ENCODE data around the gene VOPP1. TPM values are rescaled to one million over a fixed set of nuclear protein-coding genes. Genes with fewer than 3 reads are reported as not detected.
A peak's percentile ranks its signal among the peaks of the same experiment; 100 is the strongest.
"Not testable (repeated sequence)": the region's sequence is repeated elsewhere in the genome, so short reads cannot be mapped to it uniquely, and the experiment has no call there.

Gene VOPP1
- total and polyA plus RNA-seq, 4 experiments from 2014 or later = 43.0 to 98.7 (median 90.7) TPM

DNA sequence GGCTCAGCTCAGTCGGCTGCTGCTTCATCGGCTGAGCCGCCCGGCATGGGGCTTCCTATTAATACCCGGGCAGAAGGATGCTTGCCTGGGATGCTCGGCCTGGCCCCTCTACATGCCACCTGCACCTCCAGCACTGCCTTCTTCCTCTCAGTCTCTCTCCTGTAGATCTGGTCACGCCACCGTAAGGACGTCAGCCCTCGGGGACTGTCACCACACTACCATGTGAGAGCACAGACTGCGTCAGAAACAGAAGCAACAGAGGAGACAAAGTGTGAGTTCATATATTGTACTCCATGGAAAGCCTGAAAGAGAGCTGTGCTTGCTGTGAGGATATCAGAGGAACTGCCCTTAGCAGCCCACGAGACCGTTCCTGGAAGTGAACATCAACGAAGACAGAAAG lies 99.9 kb downstream of the VOPP1 start:
- peaks cover 62 to 85% (median 78%) of the 10 kb centered on the region in 4 donors for H3K4me1 Mint-ChIP-seq
- H3K4me3 Mint-ChIP-seq; POLR2A ChIA-PET (ENCODE audit: partially characterized antibody); H3K27me3 Mint-ChIP-seq; H3K4me3 ChIP-seq (ENCODE audit: low read length in 2 of 2); DNase-seq; H3K36me3 ChIP-seq (ENCODE audit: insufficient read depth, low read length); H3K9me3 Mint-ChIP-seq; H3K9me3 ChIP-seq (ENCODE audit: control insufficient read depth in 1 of 2, low read length in 2 of 2); CTCF ChIA-PET (ENCODE audit: partially characterized antibody); H3K27me3 ChIP-seq (ENCODE audit: insufficient read depth, low read length); H3K27ac ChIP-seq (ENCODE audit: low read depth, low read length); intact Hi-C loops (cut with micrococcal nuclease): not testable (repeated sequence)
- peak overlapping the region in 1 of 7 donors; percentile 82 for H3K27ac Mint-ChIP-seq
- peaks cover 25% of the 10 kb centered on the region in 2 donors for H3K36me3 Mint-ChIP-seq
- peaks cover 92% of the 10 kb centered on the region for H3K4me1 ChIP-seq (ENCODE audit: insufficient read depth, low read length)

DNA sequence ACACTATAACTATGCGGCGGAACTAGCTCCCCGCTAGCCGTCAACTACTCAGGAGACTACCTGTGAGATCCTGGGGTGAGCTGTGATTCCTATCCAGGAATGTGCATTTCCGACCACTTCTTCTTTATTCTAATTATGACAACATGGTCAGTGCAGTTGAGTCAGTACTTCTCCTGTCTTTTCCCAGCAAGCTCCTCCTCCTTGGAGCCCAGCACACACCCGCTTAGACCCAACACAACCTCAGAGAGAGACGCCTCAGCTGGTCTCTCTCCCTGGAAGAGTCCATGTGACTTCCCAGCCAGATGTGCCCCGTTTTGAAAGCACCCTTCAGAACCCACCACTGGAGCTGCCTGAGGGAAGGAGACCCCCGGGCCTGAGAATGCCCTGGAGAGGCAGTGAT lies 100.7 kb downstream of the VOPP1 start:
- H3K9me3 ChIP-seq (ENCODE audit: control insufficient read depth in 1 of 2, low read length in 2 of 2); H3K27ac ChIP-seq (ENCODE audit: low read depth, low read length); H3K4me3 ChIP-seq (ENCODE audit: low read length in 2 of 2); DNase-seq; intact Hi-C loops (cut with micrococcal nuclease); CTCF ChIA-PET (ENCODE audit: partially characterized antibody); H3K9me3 Mint-ChIP-seq; H3K27me3 ChIP-seq (ENCODE audit: insufficient read depth, low read length); H3K36me3 ChIP-seq (ENCODE audit: insufficient read depth, low read length); POLR2A ChIA-PET (ENCODE audit: partially characterized antibody); H3K27me3 Mint-ChIP-seq: not testable (repeated sequence)
- H3K4me3 Mint-ChIP-seq = peak overlapping the region in 1 of 8 donors; percentile 32
- H3K4me1 ChIP-seq (ENCODE audit: insufficient read depth, low read length) = peaks cover 92% of the 10 kb centered on the region
- H3K36me3 Mint-ChIP-seq = peaks cover 26 to 27% of the 10 kb centered on the region in 2 donors
- peak overlapping the region in 4 of 7 donors; percentile 3 to 86 (median 62) for H3K27ac Mint-ChIP-seq
- H3K4me1 Mint-ChIP-seq = peaks cover 56 to 85% (median 77%) of the 10 kb centered on the region in 4 donors

DNA sequence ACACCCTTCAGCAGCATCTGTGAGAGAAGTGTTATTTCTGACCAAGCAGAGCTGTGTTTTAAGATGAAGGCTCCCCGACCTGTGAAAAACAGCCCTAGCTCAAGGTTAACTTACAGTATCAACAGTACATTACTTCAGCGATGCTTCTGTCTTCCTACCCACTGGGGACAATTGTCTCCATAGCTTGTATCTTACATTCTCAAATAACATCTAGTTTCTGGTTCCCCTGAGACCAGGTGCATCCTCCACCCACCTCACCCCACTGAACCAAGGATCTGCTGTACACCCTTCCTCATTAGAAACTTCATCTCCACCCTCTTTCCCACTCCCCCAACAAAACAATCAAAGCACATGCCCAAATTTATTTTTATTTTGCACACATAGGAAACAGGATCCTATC lies 102.0 kb downstream of the VOPP1 start:
- intact Hi-C loops (cut with micrococcal nuclease) = no loop called here
- Histone ChIP-seq H3K27me3 (ENCODE audit: insufficient read depth, low read length) (no peaks in the 10 kb centered on the region), H3K4me1 (ENCODE audit: insufficient read depth, low read length) (peaks cover 91% of the 10 kb centered on the region), H3K36me3 (ENCODE audit: insufficient read depth, low read length) (peaks cover 6% of the 10 kb centered on the region), H3K9me3 (ENCODE audit: control insufficient read depth in 1 of 2, low read length in 2 of 2) (no peaks in the 10 kb centered on the region), H3K27ac (ENCODE audit: low read depth, low read length) (peak overlapping the region; percentile 28), H3K4me3 (ENCODE audit: low read length in 2 of 2) (no peak overlapping the region)
- no peak for DNase-seq
- Mint-ChIP-seq H3K4me3 (peak overlapping the region in 7 of 8 donors; percentile 35 to 86 (median 70)), H3K9me3 (peaks cover 0 to 4% (median 0%) of the 10 kb centered on the region in 8 donors), H3K27ac (peak overlapping the region; percentile 82 to 95 (median 90)), H3K27me3 (no peaks in the 10 kb centered on the region), H3K36me3 (peaks cover 31 to 35% of the 10 kb centered on the region in 2 donors), H3K4me1 (peaks cover 52 to 84% (median 75%) of the 10 kb centered on the region in 4 donors)
- CTCF ChIA-PET (ENCODE audit: partially characterized antibody) = interaction anchor here (0.9 to 2.8 kb wide), 8 partner anchors 36 to 127 kb away, joined by 3 to 29 read pairs (median 7); partner anchors contain the start of gene VOPP1
- POLR2A ChIA-PET (ENCODE audit: partially characterized antibody) = interaction anchor here (1.0 to 4.0 kb wide), 11 partner anchors 9 to 635 kb away, joined by 3 to 51 read pairs (median 6); partner anchors contain the start of genes LANCL2 and VOPP1

DNA sequence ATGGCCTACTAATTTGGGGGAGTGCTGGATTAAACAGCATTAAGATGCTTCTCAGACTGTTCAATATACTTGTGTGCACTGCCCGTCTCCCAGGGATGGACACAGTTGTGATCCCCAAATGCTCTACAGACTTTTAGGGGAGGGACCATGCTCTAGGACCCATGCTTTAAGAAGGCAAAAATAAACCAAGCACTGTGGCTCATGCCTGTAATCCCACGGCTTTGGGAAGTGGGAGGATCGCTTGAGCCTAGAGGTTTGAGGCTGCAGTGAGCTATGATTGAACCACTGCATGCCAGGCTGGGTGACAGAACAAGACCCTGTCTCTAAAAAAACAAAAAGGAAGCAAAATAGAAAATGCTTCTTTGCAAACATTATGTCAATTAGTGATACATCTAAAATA lies 102.6 kb downstream of the VOPP1 start:
- Histone ChIP-seq H3K36me3 (ENCODE audit: insufficient read depth, low read length) (peaks cover 6% of the 10 kb centered on the region), H3K27ac (ENCODE audit: low read depth, low read length) (peak overlapping the region; percentile 42), H3K4me1 (ENCODE audit: insufficient read depth, low read length) (peaks cover 91% of the 10 kb centered on the region), H3K9me3 (ENCODE audit: control insufficient read depth in 1 of 2, low read length in 2 of 2) (no peaks in the 10 kb centered on the region), H3K27me3 (ENCODE audit: insufficient read depth, low read length) (no peaks in the 10 kb centered on the region), H3K4me3 (ENCODE audit: low read length in 2 of 2) (peak overlapping the region in 1 of 2 donors; percentile 11)
- ChIA-PET POLR2A (ENCODE audit: partially characterized antibody) (interaction anchor here (0.9 to 4.0 kb wide), 21 partner anchors 9 to 636 kb away, joined by 3 to 51 read pairs (median 5); partner anchors contain the start of genes LANCL2 and VOPP1), CTCF (ENCODE audit: partially characterized antibody) (interaction anchor here (0.9 to 2.8 kb wide), 14 partner anchors 17 to 127 kb away, joined by 3 to 29 read pairs (median 5); partner anchors contain the start of gene VOPP1)
- Mint-ChIP-seq H3K9me3 (peaks cover 0 to 4% (median 0%) of the 10 kb centered on the region in 8 donors), H3K27ac (peak overlapping the region; percentile 88 to 95 (median 94)), H3K36me3 (peaks cover 36 to 39% of the 10 kb centered on the region in 2 donors), H3K4me3 (peak overlapping the region in 7 of 8 donors; percentile 28 to 81 (median 72)), H3K27me3 (no peaks in the 10 kb centered on the region), H3K4me1 (peaks cover 51 to 84% (median 75%) of the 10 kb centered on the region in 4 donors)
- intact Hi-C loops (cut with micrococcal nuclease) = loop anchor here (1.0 to 10.0 kb wide), 7 partner anchors 17 to 495 kb away; partner anchors contain the start of genes LANCL2 and NIPSNAP2
- no peak for DNase-seq

DNA sequence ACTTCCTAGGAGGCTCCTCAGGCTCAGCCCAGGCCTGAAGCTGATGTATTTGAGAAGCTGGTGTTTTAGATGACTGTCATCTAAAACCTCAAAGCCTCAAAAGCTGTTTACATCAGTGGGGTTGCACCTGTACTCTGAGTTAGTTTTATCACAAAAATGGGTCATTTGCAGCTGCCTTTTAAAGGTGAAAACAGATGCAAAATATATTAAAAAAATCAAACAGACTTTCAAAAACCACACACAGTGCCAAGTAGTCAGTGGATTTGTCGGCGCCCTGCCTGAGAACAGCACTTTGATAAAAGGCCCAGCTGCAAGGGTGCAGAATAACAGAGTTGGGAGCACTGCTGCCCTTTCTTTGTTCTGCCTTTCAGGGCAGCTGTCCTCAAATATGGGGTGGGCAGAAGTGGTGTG lies 103.0 kb downstream of the VOPP1 start:
- H3K4me3 Mint-ChIP-seq = peak overlapping the region in 7 of 8 donors; percentile 28 to 81 (median 72)
- H3K36me3 Mint-ChIP-seq = peaks cover 35 to 39% of the 10 kb centered on the region in 2 donors
- Histone ChIP-seq H3K9me3 (ENCODE audit: control insufficient read depth in 1 of 2, low read length in 2 of 2) (no peaks in the 10 kb centered on the region), H3K27ac (ENCODE audit: low read depth, low read length) (peak overlapping the region; percentile 42), H3K36me3 (ENCODE audit: insufficient read depth, low read length) (peaks cover 10% of the 10 kb centered on the region), H3K4me3 (ENCODE audit: low read length in 2 of 2) (no peak overlapping the region), H3K4me1 (ENCODE audit: insufficient read depth, low read length) (peaks cover 91% of the 10 kb centered on the region), H3K27me3 (ENCODE audit: insufficient read depth, low read length) (no peaks in the 10 kb centered on the region)
- intact Hi-C loops (cut with micrococcal nuclease) = loop anchor here (1.0 to 10.0 kb wide), 7 partner anchors 16 to 496 kb away; partner anchors contain the start of genes LANCL2 and NIPSNAP2
- DNase-seq = peak; percentile 60 to 82 (median 78)
- peak overlapping the region; percentile 88 to 95 (median 94) for H3K27ac Mint-ChIP-seq
- CTCF ChIA-PET (ENCODE audit: partially characterized antibody) = interaction anchor here (1.1 to 2.8 kb wide), 14 partner anchors 17 to 128 kb away, joined by 3 to 29 read pairs (median 5); partner anchors contain the start of gene VOPP1
- peaks cover 49 to 84% (median 74%) of the 10 kb centered on the region in 4 donors for H3K4me1 Mint-ChIP-seq
- H3K27me3 Mint-ChIP-seq = no peaks in the 10 kb centered on the region
- POLR2A ChIA-PET (ENCODE audit: partially characterized antibody) = interaction anchor here (0.7 to 4.0 kb wide), 25 partner anchors 10 to 636 kb away, joined by 3 to 51 read pairs (median 5); partner anchors contain the start of genes LANCL2 and VOPP1
- peaks cover 0 to 4% (median 0%) of the 10 kb centered on the region in 8 donors for H3K9me3 Mint-ChIP-seq

DNA sequence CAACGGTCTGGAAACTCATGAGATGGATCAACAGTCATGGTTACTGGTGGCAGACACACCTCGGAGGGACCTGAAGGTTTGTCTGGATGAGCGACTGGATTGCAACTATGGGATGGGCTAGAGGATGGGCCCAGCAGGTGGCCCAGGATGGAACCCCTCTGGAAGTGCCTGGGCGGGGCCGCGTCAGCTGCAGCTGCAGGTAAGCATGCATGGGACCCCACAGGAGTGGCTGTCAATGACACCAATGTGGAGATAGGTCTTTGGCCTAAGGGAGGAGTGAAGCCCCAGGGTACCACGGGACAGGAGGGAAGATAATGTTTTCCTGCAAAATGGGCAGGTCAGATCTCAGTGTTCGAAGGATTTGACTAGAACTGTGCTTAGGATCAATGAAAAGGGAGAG lies 103.8 kb downstream of the VOPP1 start:
- peaks cover 91% of the 10 kb centered on the region for H3K4me1 ChIP-seq (ENCODE audit: insufficient read depth, low read length)
- H3K27me3 ChIP-seq (ENCODE audit: insufficient read depth, low read length) = no peaks in the 10 kb centered on the region
- DNase-seq = no peak
- POLR2A ChIA-PET (ENCODE audit: partially characterized antibody) = interaction anchor here (0.7 to 4.0 kb wide), 16 partner anchors 9 to 496 kb away, joined by 3 to 51 read pairs (median 5); partner anchors contain the start of genes LANCL2 and VOPP1
- peak overlapping the region; percentile 88 to 95 (median 94) for H3K27ac Mint-ChIP-seq
- intact Hi-C loops (cut with micrococcal nuclease) = loop anchor here (2.0 to 10.0 kb wide), 5 partner anchors 16 to 496 kb away; partner anchors contain the start of genes LANCL2 and NIPSNAP2
- peaks cover 17% of the 10 kb centered on the region for H3K36me3 ChIP-seq (ENCODE audit: insufficient read depth, low read length)
- H3K36me3 Mint-ChIP-seq = peaks cover 32 to 43% of the 10 kb centered on the region in 2 donors
- H3K27me3 Mint-ChIP-seq = no peaks in the 10 kb centered on the region
- H3K4me3 Mint-ChIP-seq = peak overlapping the region in 7 of 8 donors; percentile 0 to 81 (median 71)
- no peak overlapping the region for H3K4me3 ChIP-seq (ENCODE audit: low read length in 2 of 2)
- H3K9me3 Mint-ChIP-seq = peaks cover 0 to 4% (median 0%) of the 10 kb centered on the region in 8 donors
- H3K9me3 ChIP-seq (ENCODE audit: control insufficient read depth in 1 of 2, low read length in 2 of 2) = no peaks in the 10 kb centered on the region
- CTCF ChIA-PET (ENCODE audit: partially characterized antibody) = interaction anchor here (1.0 to 2.8 kb wide), 11 partner anchors 10 to 114 kb away, joined by 3 to 29 read pairs (median 8); partner anchors contain the start of gene VOPP1
- peak overlapping the region; percentile 42 for H3K27ac ChIP-seq (ENCODE audit: low read depth, low read length)
- peaks cover 45 to 84% (median 71%) of the 10 kb centered on the region in 4 donors for H3K4me1 Mint-ChIP-seq

Measured in CD4-positive, alpha-beta memory T cell (primary cell).